ENCODE data around the gene TNFAIP2.

DNA sequence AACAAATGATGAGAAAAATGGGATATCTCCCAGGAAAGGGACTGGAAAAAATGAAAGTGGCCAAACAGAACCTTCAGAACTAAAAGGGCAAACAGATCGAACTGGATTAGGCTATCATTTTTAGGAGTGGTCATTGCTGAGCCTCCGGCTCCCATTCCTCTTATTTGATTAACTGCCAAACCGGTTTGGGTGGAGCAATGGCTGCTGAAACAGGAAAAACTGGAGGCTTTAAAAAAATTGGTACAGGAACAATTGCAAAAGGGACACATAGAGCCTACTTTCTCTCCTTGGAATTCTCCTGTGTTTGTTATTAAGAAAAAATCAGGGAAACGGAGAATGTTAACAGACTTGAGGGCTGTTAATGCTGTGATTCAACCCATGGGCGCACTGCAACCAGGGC is 49.7 kb downstream of the TNFAIP2 start:
- TF ChIP-seq, protein P1, sequence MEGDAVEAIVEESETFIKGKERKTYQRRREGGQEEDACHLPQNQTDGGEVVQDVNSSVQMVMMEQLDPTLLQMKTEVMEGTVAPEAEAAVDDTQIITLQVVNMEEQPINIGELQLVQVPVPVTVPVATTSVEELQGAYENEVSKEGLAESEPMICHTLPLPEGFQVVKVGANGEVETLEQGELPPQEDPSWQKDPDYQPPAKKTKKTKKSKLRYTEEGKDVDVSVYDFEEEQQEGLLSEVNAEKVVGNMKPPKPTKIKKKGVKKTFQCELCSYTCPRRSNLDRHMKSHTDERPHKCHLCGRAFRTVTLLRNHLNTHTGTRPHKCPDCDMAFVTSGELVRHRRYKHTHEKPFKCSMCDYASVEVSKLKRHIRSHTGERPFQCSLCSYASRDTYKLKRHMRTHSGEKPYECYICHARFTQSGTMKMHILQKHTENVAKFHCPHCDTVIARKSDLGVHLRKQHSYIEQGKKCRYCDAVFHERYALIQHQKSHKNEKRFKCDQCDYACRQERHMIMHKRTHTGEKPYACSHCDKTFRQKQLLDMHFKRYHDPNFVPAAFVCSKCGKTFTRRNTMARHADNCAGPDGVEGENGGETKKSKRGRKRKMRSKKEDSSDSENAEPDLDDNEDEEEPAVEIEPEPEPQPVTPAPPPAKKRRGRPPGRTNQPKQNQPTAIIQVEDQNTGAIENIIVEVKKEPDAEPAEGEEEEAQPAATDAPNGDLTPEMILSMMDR (conservative IDR thresholded peaks at IDR 0.05 in 1 of 2, IDR thresholded peaks at IDR 0.05 in 1 of 2; ENCODE audit: extremely low read depth in 1 of 2, insufficient read depth in 1 of 2, low read depth in 1 of 2, low read length in 2 of 2): no peak
- no peak for TF ChIP-seq EZH2 (IDR thresholded peaks at IDR 0.05; ENCODE audit: borderline replicate concordance, low read length)
